NB4 (cell line): Measurements from ENCODE around the gene CPE.

ENCODE experiments used
- DNase-seq: peaks from one replicate; pipeline ENCODE4 v3.0.0; 2010; ENCODE audit warnings: low read depth
- H3K4me3 ChIP-seq: one replicate; pipeline ENCODE4 v1.5.1; 2011; ENCODE audit warnings: mild to moderate bottlenecking, low read depth, low read length, moderate library complexity
- CTCF ChIP-seq: IDR thresholded peaks from one replicate; pipeline ENCODE4 v1.5.1; 2012; ENCODE audit warnings: low read depth, low read length
- MAX ChIP-seq: IDR thresholded peaks from 2 replicates; pipeline ENCODE4 v1.6.1; 2011; ENCODE audit warnings: low read depth, low read length
- MYC ChIP-seq: IDR thresholded peaks from 2 replicates; pipeline ENCODE4 v1.6.1; 2011; ENCODE audit warnings: low read depth, low read length
- POLR2A ChIP-seq: IDR thresholded peaks from 2 replicates; pipeline ENCODE4 v1.6.1; 2011; ENCODE audit warnings: mild to moderate bottlenecking; ENCODE audit not compliant: insufficient read length; ENCODE audit errors: extremely low read depth

CPE gene

GRCh38 chr4:165410214-165410613 is 31.4 kb downstream of the CPE start:
- DNase-seq, result no peak
- H3K4me3 ChIP-seq, result no peak overlapping the region
- no peak for TF ChIP-seq MAX
- TF ChIP-seq MYC, result no peak
- no peak for TF ChIP-seq CTCF
- TF ChIP-seq POLR2A, result no peak

GRCh38 chr4:165415910-165416309 is 37.1 kb downstream of the CPE start:
- H3K4me3 ChIP-seq, result no peak overlapping the region
- no peak for TF ChIP-seq MAX
- TF ChIP-seq POLR2A, result no peak
- TF ChIP-seq CTCF, result no peak
- TF ChIP-seq MYC, result no peak
- no peak for DNase-seq

- no peak for DNase-seq
- H3K4me3 ChIP-seq, result no peak overlapping the region
- no peak for TF ChIP-seq MYC
- no peak for TF ChIP-seq POLR2A
- no peak for TF ChIP-seq MAX
- no peak for TF ChIP-seq CTCF
These were observed 39.3 kb downstream of the CPE start for GRCh38 chr4:165418073-165418472.

GRCh38 chr4:165425629-165426028 is 46.8 kb downstream of the CPE start:
- TF ChIP-seq MAX (no peak), MYC (no peak), CTCF (no peak), POLR2A (no peak)
- DNase-seq, result no peak
- H3K4me3 ChIP-seq, result no peak overlapping the region

GRCh38 chr4:165426331-165426730 is 47.5 kb downstream of the CPE start:
- no peak for TF ChIP-seq POLR2A
- TF ChIP-seq MYC, result no peak
- TF ChIP-seq CTCF, result no peak
- TF ChIP-seq MAX, result no peak
- DNase-seq, result no peak
- no peak overlapping the region for H3K4me3 ChIP-seq

- TF ChIP-seq POLR2A, result no peak
- TF ChIP-seq MYC, result no peak
- no peak for TF ChIP-seq MAX
- no peak for TF ChIP-seq CTCF
These were observed 48.0 kb downstream of the CPE start for GRCh38 chr4:165426823-165427222.

More at GRCh38 chr4:165426823-165427222, 48.0 kb downstream of the CPE start:
- no peak for DNase-seq
- H3K4me3 ChIP-seq, result no peak overlapping the region
